ENCODE results near the gene LCP1. TPM values are rescaled to one million over a fixed set of nuclear protein-coding genes. Genes with fewer than 3 reads are reported as not detected.

Gene LCP1
- total RNA-seq, 1 donor from 2014 or later = 8.0 TPM

DNA sequence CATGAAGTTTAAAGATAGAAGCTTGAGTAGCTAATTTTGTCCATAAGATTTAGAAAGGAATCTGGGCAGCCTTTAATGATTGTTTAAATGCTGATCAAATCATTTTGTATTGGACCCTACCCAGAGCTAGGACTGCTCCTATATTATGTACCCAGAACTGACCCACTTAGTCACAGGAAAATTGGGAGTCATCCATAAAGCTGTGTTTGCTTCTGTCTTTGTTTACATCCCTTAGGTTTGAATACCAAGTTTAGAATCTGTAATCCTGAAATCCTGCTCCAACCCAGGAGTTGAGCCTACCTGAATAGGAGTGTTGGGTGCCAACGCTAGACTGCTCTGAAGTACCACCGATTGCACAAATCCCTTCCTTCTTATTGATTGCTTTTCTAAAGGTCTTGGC is 23.8 kb downstream of the LCP1 start:
- DNase-seq = no peak

DNA sequence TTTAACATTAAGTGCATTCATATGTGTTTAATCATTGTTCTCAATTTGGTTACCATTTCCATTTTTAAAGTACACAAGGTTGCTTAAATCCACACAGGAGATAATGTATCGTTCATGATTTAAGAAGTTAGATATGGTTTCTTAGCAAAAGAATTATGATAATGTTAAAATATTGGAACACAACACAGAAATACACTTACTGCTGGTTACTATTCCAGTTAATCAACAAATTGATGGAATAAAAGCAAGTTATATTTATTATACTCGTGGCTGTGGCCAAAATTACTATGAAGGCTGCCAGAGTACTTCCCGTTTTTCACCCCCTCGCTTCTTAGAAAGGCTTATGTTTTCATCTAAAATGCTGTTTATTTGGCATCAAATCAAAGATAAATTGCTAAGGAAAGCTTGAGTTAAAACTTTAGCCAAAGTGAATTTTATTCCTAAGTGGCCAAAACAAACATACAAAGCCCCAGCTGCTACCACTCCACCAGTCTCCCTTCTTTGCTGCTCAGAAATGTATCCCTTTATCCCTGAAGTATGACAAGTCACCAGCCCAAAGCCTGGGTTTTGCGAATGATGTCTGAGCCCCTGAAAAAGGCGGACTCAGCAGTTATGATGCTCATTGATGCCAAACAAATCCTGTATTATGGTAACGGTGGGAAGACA is 27.7 kb downstream of the LCP1 start:
- DNase-seq = no peak

- DNase-seq = no peak
Measured at GRCh38 chr13:46152627-46153328, 29.2 kb downstream of the LCP1 start.

GRCh38 chr13:46150134-46150693 is 31.8 kb downstream of the LCP1 start:
- DNase-seq = no peak

- no peak for DNase-seq
Measured at GRCh38 chr13:46149272-46150133, 32.5 kb downstream of the LCP1 start.

DNA sequence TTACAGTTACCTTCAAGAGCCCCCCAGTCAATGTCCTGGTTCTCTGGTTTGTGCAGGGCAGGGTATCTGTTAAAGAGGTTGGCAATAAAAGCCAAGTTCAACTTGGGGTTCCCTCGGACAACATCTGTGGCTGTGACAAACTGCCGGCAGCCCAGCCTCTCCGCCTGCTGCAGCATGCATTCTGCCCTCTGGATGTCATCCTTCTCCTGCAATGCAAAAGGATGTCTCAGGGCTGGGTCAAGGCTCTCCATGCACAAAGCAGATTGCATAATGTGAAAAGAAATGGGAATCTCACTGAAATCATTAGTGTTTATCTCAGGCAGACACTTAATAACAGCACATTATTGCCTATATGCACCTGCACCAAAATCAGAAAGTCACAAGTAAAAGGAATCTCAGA is 35.1 kb downstream of the LCP1 start:
- DNase-seq = peak; percentile 14

DNA sequence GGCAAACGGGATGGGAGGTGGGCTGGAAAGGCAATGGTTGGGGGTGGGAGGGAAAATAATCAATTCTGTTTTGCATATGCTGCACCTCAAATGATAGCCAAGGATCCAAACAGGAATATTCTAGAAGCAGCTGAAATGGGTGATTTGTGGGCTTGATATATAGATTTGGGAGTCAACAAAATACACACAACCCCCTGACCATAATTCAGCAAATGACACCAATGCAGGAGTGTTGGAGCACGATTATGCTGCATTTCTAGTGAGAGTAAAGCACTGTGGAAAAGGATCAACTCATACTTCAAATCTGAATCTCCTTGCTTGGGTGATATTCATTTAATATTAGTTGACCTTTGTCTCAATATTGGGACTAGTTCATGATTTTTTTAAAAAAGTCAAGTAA is 36.0 kb downstream of the LCP1 start:
- no peak for DNase-seq

- no peak for DNase-seq
Measured at GRCh38 chr13:46145135-46145534, 36.8 kb downstream of the LCP1 start.

DNA sequence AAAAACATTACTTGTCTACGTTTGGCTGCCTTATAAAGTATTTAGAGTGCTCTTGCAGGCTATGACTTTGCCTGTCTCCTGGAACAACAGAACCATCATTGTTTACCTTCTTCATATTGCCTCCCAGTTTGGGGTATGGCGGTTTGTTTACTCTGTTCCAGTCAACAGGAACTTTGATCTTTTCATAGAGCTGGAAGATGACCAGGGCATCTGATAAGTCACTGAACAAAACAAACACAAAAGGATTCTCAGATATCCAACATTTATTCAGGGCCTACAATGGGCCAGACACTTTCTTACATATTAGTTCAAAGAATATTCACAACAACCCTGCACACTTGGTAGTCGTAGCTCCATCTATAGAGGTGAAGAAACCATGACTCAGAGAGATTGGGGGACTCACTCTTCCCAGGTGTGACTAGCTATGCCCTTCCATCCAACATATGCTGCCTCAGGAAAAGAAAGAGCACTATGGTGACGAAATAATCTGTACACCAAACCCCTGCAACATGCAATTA is 38.7 kb downstream of the LCP1 start:
- no peak for DNase-seq

GRCh38 chr13:46142776-46143175 is 39.2 kb downstream of the LCP1 start:
- DNase-seq = no peak

GRCh38 chr13:46140044-46140443 is 41.9 kb downstream of the LCP1 start:
- no peak for DNase-seq

- no peak for DNase-seq
Measured at GRCh38 chr13:46137627-46138317, 44.2 kb downstream of the LCP1 start.

GRCh38 chr13:46136688-46137087 is 45.3 kb downstream of the LCP1 start:
- DNase-seq = no peak

GRCh38 chr13:46134961-46135522 is 46.9 kb downstream of the LCP1 start:
- no peak for DNase-seq

DNA sequence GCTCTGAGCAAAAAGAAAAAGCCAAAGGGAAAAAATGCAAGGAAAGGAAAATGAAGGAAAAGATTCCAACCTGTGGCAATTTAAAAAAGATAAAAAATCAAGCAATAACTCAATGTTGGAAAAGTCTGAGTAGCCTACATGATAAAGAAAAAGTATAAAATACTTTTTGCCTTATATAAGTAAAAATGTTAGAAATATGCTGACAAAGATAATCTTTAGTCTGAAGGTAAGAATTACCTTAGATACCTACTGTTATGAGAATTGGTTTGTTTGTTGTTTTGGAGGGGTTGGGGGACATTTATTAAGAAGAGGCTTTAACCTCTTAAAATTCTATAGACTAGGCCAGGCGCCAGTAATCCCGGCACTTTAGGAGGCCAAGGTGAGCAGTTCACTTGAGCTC is 47.5 kb downstream of the LCP1 start:
- no peak for DNase-seq

- DNase-seq = no peak
Measured at GRCh38 chr13:46132109-46132508, 49.9 kb downstream of the LCP1 start.

- no peak for DNase-seq
Measured at GRCh38 chr13:46131705-46132104, 50.3 kb downstream of the LCP1 start.

DNA sequence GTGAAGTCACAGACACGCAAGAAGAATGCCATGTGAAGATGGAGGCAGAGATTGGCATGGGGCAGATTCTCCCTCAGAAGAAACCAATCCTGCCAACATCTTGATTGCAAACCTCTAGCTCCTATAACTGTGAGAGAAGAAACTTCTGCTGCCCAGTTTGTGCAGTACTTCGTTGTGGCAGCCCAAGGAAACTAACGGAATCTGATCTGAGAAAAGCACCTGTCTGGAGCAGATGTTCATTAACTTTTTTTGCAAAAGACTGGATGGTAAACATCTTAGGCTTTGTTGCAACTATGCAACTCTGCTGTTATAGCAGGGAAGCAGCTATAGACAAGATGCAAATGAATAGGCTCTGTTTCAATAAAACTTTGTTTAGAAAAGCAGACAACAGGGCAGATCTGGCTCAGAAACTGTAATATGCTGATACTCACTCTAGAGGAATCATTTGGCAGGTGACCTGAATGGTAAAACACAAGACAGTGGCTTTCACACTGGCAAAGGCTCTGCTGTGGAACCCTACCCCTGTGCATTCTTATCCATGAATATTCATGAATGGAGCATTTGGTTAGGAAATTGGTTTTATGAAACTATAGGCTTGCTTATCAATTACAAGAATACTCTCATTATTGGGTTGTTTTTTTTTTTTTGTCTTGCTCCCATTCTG is 51.9 kb downstream of the LCP1 start:
- DNase-seq = no peak

- no peak for DNase-seq
Measured at GRCh38 chr13:46129124-46129523, 52.9 kb downstream of the LCP1 start.

DNA sequence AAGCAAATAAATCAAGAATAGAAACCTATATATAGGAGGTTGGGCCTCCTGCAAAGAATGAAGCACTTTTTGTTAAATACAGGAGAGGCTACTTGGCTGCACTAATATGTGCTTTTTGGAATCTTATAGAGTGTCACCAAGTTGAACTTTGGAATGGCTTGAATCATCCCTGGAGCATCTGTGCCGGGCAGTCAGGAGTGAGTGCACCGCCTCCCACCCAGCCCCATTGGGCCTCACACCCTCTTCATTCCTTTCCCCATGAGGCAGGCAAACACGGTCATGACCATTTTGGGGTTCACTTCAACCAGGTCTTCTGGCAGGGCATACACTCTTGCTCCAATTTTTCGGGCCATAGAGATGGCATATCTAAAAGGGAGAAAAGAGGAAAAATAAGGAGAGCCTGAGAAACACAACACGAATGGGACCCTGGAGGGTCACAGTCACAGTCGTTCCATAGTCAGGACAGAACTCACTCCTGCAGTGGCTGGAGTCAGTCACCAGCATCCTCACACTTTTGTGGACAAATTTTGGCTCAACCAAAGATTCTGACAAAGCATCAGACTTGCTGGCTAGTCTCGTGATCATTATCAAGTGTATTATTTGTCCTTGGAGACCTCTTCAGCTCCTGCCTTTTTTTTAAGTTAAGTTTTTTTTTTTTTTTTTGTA is 54.5 kb downstream of the LCP1 start:
- no peak for DNase-seq
